Endodermal cell (in vitro differentiated cells): Measurements from ENCODE around the gene ASIC4. TPM values are rescaled to one million over a fixed set of nuclear protein-coding genes. Genes with fewer than 3 reads are reported as not detected.

Experiments used
- DNase-seq: peaks from one replicate; pipeline ENCODE4 v3.0.0-alpha.2; 2017
- H3K27ac ChIP-seq: 2 replicates; pipeline ENCODE4 v1.5.1; 2013; ENCODE audit warnings: mild to moderate bottlenecking, low read depth, low read length, moderate library complexity
- H3K27me3 ChIP-seq: 2 replicates; pipeline ENCODE4 v1.6.1; 2013; ENCODE audit warnings: mild to moderate bottlenecking, low read length, moderate library complexity; ENCODE audit not compliant: insufficient read depth, control insufficient read depth, poor library complexity, severe bottlenecking
- H3K36me3 ChIP-seq: 2 replicates; pipeline ENCODE4 v1.7.0; 2013; ENCODE audit warnings: mild to moderate bottlenecking, low read length, moderate library complexity; ENCODE audit not compliant: control insufficient read depth, insufficient read depth
- H3K4me1 ChIP-seq: one replicate; pipeline ENCODE4 v1.7.0; 2013; ENCODE audit warnings: low read length; ENCODE audit not compliant: control insufficient read depth, insufficient read depth
- H3K4me3 ChIP-seq: 2 replicates; pipeline ENCODE4 v1.5.1; 2013; ENCODE audit warnings: mild to moderate bottlenecking, low read length, moderate library complexity
- H3K9ac ChIP-seq: 2 replicates; pipeline ENCODE4 v1.6.1; 2013; ENCODE audit warnings: mild to moderate bottlenecking, low read length, moderate library complexity; ENCODE audit not compliant: poor library complexity, severe bottlenecking; ENCODE audit errors: extremely low read depth
- H3K9me3 ChIP-seq: 2 replicates; pipeline ENCODE4 v1.6.1; 2013; ENCODE audit warnings: mild to moderate bottlenecking, low read length, moderate library complexity; ENCODE audit not compliant: control insufficient read depth
- H3K27ac Mint-ChIP-seq: 2 replicates; pipeline ENCODE4 v1.8.0; 2020; ENCODE audit warnings: mixed read lengths
- H3K27me3 Mint-ChIP-seq: 2 replicates; pipeline ENCODE4 v1.8.0; 2021; ENCODE audit warnings: mild to moderate bottlenecking, mixed read lengths; ENCODE audit not compliant: insufficient read depth
- H3K36me3 Mint-ChIP-seq: 2 replicates; pipeline ENCODE4 v1.8.0; 2020; ENCODE audit warnings: low read depth, mixed read lengths
- H3K4me1 Mint-ChIP-seq: 2 replicates; pipeline ENCODE4 v1.8.0; 2020; ENCODE audit warnings: mixed read lengths
- H3K4me3 Mint-ChIP-seq: 2 replicates; pipeline ENCODE4 v1.8.0; 2020; ENCODE audit warnings: mild to moderate bottlenecking, moderate library complexity, mixed read lengths
- H3K9me3 Mint-ChIP-seq: 2 replicates; pipeline ENCODE4 v1.8.0; 2020; ENCODE audit warnings: mild to moderate bottlenecking, mixed read lengths
- CTCF ChIP-seq: fragments of 200-600 bp; sonication (generic); conservative IDR thresholded peaks from 2 replicates; pipeline ENCODE4 v1.5.0; 2021; ENCODE audit warnings: antibody characterized with exemption, mild to moderate bottlenecking
- WGBS, 2 experiments: methylation state at CpG; one replicate each; pipeline versions ENCODE4 v1.1.5 to v1.1.7; 2013; ENCODE audit warnings: missing lambda C conversion rate in 2 of 2, mixed read lengths in 1 of 2; ENCODE audit not compliant: insufficient coverage in 1 of 2, insufficient read length in 1 of 2; 5-methylcytosine and 5-hydroxymethylcytosine counted together
- total RNA-seq, 2 donors: library from RNA; stranded (reverse); fragmentation: NEBNext Ultra II Directional in 1 of 2; extraction: Animal tissue kit (Norgen Biotek cat#: 25700) in 1 of 2; gene quantifications; 2 replicates in 1 of 2; 3 replicates in 1 of 2; pipeline ENCODE4 v1.2.1, GENCODE V29; 2021

ASIC4 gene
- total RNA-seq, 2 donors from 2014 or later: 0.29 to 1.00 TPM

GRCh38 chr2:219538956-219539788, 24.9 kb downstream of the ASIC4 start:
- no peak overlapping the region for H3K27ac ChIP-seq
- Mint-ChIP-seq H3K4me1 (peaks cover 19% of the 10 kb centered on the region), H3K4me3 (no peak overlapping the region), H3K27ac (no peak overlapping the region), H3K27me3 (peaks cover under 1% of the 10 kb centered on the region), H3K9me3 (no peaks in the 10 kb centered on the region), H3K36me3 (peaks cover 20% of the 10 kb centered on the region)
- H3K4me1 ChIP-seq: peaks cover 8% of the 10 kb centered on the region
- H3K36me3 ChIP-seq: peaks cover 19% of the 10 kb centered on the region
- WGBS, 2 experiments: 94 to 97% methylated on average over 23 to 32 of the region's 32 CpGs
- TF ChIP-seq CTCF: no peak
- no peak for DNase-seq
- H3K27me3 ChIP-seq: peaks cover under 1% of the 10 kb centered on the region
- H3K9me3 ChIP-seq: no peaks in the 10 kb centered on the region
- no peak overlapping the region for H3K9ac ChIP-seq
- no peak overlapping the region for H3K4me3 ChIP-seq

GRCh38 chr2:219539926-219540678, 25.8 kb downstream of the ASIC4 start:
- Histone ChIP-seq H3K4me1 (peaks cover 11% of the 10 kb centered on the region), H3K4me3 (no peak overlapping the region), H3K27ac (no peak overlapping the region), H3K36me3 (peaks cover 19% of the 10 kb centered on the region), H3K27me3 (peaks cover 10% of the 10 kb centered on the region), H3K9me3 (no peaks in the 10 kb centered on the region), H3K9ac (no peak overlapping the region)
- Mint-ChIP-seq H3K4me3 (no peak overlapping the region), H3K4me1 (peaks cover 23% of the 10 kb centered on the region), H3K27ac (no peak overlapping the region), H3K36me3 (peaks cover 20% of the 10 kb centered on the region), H3K27me3 (peaks cover 10% of the 10 kb centered on the region), H3K9me3 (no peaks in the 10 kb centered on the region)
- TF ChIP-seq CTCF: no peak
- 95% methylated on average over 40 to 46 of the region's 46 CpGs for WGBS, 2 experiments
- no peak for DNase-seq

GRCh38 chr2:219540784-219541504, 26.7 kb downstream of the ASIC4 start:
- peaks cover 23% of the 10 kb centered on the region for H3K4me1 Mint-ChIP-seq
- no peak for DNase-seq
- Histone ChIP-seq H3K4me1 (peaks cover 11% of the 10 kb centered on the region), H3K9me3 (no peaks in the 10 kb centered on the region), H3K36me3 (peaks cover 19% of the 10 kb centered on the region), H3K9ac (no peak overlapping the region), H3K27me3 (peaks cover 13% of the 10 kb centered on the region), H3K27ac (no peak overlapping the region), H3K4me3 (no peak overlapping the region)
- peaks cover 19% of the 10 kb centered on the region for H3K27me3 Mint-ChIP-seq
- peaks cover 20% of the 10 kb centered on the region for H3K36me3 Mint-ChIP-seq
- WGBS, 2 experiments: 91 to 97% methylated on average over 10 to 12 of the region's 12 CpGs
- H3K27ac Mint-ChIP-seq: no peak overlapping the region
- no peak overlapping the region for H3K4me3 Mint-ChIP-seq
- no peak for TF ChIP-seq CTCF
- no peaks in the 10 kb centered on the region for H3K9me3 Mint-ChIP-seq
